Inferior parietal cortex (tissue), 1 donor: ENCODE data around the gene N4BP2L2.
"Not testable (repeated sequence)": the region's sequence is repeated elsewhere in the genome, so short reads cannot be mapped to it uniquely, and the experiment has no call there.

ENCODE experiments used
- DNase-seq: peaks from one replicate; pipeline ENCODE4 v3.0.0-alpha.2; 2016; ENCODE audit errors: extremely low spot score

The N4BP2L2 gene

GRCh38 chr13:32538621-32539246 lies at the start of gene N4BP2L2:
N4BP2L2 (minus strand) TSS chr13:32538795; CDS start chr13:32537027, 1,768 bp downstream.
- DNase-seq: peak; percentile 100

- peak; percentile 27 for DNase-seq
These were observed 49.2 kb upstream of the N4BP2L2 start for GRCh38 chr13:32587811-32588170.

DNA sequence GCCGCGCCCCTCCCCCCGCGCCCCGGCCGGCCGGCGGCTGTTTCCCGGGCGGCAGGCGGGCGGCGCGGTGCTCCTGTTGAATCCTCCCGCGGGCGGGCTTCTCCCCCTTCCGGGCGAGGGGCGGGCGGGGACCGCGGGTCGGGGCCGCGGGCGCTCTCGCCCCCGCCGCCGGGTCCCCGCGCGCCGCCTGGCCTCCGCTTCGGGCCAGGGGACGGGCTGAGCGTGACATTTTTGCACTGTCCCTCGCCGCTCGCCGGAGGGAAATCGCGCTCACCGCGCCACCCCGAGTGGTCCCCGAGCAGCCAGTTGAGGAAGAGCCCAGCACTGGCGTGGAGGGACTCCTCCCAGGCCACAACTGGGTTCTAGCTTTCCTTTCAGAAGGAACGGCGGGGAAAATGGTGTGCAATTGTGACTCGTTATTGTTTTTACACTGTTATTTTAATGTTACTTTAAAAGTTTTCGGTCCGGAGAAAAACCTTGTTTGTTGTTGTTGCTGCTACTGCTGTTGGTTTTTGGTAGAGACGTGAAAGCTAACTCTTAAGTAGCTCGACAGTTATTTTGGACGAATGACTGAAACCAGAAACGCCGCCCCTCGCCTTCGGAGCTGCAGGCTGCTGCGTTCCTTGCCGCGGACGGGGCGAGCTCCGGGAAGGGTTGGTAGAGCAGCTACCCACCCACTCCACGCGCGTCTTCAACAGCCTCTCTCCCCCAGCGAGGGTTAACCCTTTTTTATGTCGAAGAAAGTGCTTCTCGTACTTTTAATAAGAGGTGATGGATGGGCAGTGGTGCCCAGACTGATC lies 48.6 kb upstream of the N4BP2L2 start:
- DNase-seq: peak; percentile 55

- peak; percentile 91 for DNase-seq
These were observed 47.7 kb upstream of the N4BP2L2 start, which contains the start of gene PDS5B for GRCh38 chr13:32586080-32586900. PDS5B (plus strand) TSS chr13:32586452; CDS start chr13:32648773, 62,321 bp downstream.

DNA sequence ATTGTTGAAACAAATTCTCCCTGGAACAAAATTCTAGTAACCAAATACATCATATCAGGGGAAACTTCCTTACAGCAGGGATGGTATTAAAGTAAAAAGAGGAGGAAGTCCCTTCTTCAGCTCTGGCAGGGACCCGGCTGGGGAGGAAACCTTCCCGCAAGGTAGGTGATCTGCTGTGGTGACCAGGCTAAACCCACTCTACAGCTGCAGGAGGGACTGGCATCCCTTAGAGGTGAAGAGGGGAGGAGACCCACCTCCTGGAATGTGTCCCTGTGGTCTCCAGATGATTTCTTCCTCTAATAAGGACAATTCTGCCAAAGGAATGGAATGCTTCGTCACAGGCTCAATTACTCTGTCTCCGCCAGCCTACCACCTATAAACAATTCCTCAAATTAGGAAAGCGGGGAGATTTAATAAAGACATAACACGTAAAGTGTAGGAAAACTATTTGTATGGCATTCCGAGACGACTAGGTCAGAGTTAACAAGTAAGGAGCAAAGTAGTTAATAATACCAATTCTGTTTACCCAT lies 47.0 kb upstream of the N4BP2L2 start:
- no peak for DNase-seq

DNA sequence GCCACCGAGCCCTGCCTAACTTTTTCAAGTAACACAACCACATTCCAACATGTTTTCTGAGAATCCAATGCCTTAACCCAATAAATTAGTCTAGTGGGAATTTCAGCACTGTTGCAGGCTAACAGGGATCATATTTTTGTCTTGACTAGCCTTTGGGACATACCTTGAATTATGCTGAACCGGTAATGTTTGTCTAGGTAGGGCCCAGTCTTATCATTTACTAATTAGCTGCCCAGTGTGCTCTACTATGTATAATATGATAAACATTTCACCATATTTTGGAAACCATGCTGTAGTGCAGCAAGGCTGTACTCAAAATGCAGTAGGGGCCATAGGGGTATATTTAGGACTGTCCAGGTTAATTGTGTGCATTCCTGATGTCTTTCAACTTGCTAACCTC lies 44.4 kb upstream of the N4BP2L2 start:
- DNase-seq: no peak

DNA sequence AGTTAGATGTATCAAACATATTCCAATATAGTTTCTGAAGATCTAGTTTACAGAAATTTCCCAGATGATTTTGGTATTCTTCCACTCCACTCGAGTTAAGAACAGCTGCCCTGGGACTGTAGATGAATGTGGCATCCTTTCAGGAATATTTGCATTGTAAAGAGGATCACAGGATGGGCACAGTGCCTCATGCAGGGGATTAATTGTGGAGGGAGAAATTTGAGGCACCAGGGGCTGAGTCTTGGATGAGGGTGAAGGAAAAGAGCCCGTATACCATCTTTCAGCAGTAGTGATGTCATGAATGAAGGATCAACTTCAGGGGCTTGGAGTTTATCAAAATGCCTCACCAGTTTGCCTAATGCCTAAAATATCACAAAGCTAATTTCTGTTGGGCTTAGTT lies 43.7 kb upstream of the N4BP2L2 start:
- no peak for DNase-seq

- peak; percentile 55 for DNase-seq
These were observed 42.7 kb upstream of the N4BP2L2 start for GRCh38 chr13:32581177-32581786.

DNA sequence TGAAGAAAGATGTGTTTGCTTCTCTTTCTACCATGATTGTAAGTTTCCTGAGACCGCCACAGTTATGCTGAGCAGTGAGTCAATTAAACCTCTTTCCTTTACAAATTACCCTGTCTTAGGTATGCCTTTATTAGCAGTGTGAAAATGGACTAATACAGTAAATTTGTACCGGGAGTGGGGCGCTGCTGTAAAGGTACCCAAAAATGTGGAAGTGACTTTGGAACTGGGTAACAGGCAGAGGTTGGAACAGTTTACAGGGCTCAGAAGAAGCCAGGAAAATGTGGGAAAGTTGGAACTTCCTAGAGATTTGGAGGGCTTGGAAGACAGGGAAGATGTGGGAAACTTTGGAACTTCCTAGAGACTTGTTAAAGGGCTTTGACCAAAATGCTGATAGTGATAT lies 38.4 kb upstream of the N4BP2L2 start:
- no peak for DNase-seq

DNA sequence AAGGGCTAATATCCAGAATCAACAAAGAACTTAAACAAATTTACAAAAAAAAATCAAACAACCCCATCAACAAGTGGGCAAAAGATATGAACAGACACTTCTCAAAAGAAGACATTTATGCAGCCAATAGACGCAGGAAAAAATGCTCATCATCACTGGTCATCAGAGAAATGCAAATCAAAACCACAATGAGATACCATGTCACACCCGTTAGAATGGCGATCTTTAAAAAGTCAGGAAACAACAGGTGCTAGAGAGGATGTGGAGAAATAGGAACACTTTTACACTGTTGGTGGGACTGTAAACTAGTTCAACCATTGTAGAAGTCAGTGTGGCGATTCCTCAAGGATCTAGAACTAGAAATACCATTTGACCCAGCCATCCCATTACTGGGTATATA lies 37.1 kb upstream of the N4BP2L2 start:
- DNase-seq: not testable (repeated sequence)

DNA sequence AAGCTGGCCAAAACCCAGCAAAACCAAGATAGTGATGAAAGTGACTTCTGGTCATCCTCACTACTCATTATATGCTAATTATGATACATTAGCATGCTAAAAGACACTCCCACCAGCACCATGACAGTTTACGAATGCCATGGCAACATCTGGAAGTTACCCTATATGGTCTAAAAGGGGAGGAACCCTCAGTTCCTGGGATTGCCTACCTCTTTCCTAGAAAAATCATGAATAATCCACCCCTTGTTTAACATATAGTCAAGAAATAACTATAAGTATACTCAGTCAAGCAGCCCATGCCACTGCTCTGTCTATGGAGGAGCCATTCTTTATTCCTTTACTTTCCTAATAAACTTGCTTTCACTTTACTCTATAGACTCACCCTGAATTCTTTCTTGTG lies 22.2 kb upstream of the N4BP2L2 start:
- DNase-seq: not testable (repeated sequence)

DNA sequence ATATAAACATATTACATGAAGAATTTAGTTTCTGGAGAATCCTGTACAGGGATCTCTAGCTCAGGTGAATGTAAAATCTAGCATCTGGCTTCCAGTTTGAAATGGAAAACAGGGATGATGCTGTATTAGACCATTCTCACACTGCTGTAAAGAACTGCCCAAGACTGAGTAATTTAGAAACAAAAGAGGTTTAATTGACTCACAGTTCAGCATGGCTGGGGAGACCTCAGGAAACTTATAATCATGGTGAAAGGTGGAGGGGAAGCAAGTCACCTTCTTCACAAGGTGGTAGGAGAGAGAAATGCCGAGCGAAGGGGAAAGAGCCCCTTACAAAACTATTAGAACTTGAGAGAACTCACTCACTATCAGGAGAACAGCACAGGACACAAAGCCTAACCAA lies 17.0 kb upstream of the N4BP2L2 start:
- no peak for DNase-seq

DNA sequence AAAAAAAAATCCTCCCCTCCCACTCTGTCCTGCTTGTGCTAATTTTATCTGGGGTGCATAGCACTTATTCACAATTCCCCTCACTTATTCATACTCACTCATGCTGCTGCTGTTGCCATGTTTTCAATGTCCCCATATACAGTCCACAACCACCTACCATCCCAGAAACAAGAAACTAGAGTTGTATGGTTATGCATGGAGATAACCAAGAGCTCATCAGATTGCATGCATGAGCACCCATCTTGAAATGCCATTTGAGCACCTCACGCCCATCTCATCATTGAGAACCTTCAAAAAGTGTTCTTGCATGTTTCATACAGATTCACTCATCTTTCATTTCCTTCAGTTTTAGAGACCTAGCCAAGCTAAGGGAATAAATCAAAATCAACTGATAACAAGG lies 15.1 kb upstream of the N4BP2L2 start:
- DNase-seq: no peak

DNA sequence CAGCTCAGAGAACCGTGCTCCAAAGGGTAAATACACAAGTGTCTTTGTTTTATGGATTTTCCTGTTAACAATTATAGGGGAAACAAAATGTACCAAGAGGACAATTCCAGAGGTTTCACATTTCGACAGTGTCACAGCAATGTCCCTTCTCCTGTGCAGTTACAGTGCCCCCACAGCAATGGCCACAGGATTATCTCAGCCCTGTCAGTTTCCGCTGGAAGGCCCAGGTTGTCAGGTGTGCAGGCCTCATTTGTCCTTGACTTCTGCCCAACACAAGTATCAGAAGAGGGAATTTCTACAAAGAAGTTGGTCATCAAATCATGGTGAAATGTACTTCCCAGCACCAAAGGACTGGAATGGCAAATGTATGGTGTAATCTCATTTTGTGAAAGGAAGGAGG lies 11.2 kb upstream of the N4BP2L2 start:
- DNase-seq: no peak

DNA sequence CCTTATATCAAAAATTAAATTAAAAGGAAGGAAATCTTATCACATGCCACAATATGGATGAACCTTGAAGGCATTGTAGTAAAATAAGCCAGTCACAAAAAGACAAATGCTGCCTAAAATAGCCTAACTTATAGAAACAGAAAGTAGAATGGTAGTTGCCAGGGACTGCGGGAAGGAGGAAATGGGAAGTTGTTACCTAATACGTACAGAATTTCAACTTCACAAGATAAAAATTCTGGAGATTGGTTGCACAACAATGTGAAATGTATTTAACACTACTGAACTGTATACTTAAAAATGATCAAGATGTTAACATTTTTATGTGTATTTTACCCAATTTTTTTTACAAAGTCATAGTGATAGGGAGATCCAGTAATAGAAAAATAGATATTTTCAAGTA lies 10.2 kb upstream of the N4BP2L2 start:
- DNase-seq: no peak

DNA sequence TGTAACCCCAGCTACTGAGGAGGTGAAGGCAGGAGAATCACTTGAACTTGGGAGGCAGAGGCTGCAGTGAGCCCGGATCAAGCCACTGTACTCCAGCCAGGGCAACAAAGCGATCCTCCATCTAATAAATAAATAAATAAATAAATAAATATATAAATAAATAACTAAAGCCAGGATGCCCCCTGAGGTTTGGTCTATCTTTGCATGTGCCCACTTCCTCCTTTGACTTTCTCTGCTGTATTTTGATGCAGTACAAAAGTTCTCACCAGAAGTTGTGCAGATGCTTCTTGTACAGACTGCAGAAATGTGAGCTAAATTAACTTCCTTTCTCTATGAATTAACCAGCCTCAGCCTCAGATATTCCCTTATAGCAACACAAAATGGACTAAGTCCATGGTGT lies 6.5 kb upstream of the N4BP2L2 start:
- DNase-seq: no peak

DNA sequence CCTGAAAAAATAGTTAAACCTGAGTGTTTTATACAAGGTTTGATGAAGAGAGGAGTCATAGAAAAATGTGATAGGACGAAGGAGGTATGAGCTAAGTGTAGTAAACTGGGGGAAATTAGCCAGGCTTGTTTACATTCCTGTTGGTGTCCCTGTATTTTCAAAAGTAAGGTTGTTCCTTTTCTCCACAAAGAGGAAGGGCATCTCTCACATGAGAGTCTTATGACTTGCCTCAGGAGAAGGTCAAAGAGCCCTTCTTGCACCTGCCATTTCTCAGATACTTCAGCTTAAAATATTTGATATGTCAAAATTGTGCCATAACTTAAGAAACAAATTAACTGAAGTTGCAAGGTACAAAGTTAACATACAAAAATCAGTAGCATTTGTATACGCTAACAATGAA lies 3.6 kb upstream of the N4BP2L2 start:
- no peak for DNase-seq

- peak; percentile 48 for DNase-seq
These were observed 413 bp downstream of the N4BP2L2 start for GRCh38 chr13:32538143-32538620.

- DNase-seq: no peak
These were observed 934 bp downstream of the N4BP2L2 start for GRCh38 chr13:32537580-32538142.

DNA sequence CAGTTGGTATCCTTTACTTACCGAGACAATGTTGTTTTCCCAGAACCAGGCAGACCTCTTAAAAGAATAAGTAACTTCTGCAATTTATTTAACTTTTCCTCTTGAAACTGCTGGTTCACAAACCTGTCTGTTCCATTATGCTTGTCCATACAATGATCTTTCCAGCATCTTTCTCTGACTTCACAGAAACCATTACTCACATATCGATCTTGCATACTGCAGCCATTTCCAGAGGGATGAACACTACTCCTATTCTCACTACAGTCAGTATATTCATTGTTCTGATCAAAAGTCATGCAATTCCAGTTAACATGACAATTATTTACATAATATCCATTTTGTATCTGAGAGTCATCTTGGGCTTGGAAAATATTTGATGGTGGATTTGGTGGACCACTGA lies 2.8 kb downstream of the N4BP2L2 start:
- DNase-seq: no peak

- no peak for DNase-seq
These were observed 3.5 kb downstream of the N4BP2L2 start for GRCh38 chr13:32535115-32535514.
